GM12892 (cell line): ENCODE measurements around the gene POC5.

ENCODE experiments used
- POLR2A ChIP-seq: IDR thresholded peaks from 2 replicates; pipeline ENCODE4 v1.6.1; 2011; ENCODE audit warnings: low read depth, low read length, control low read depth
- POLR2AphosphoS5 ChIP-seq: IDR thresholded peaks from 2 replicates; pipeline ENCODE4 v1.6.1; 2011; ENCODE audit warnings: low read depth, low read length, control low read depth

DNA sequence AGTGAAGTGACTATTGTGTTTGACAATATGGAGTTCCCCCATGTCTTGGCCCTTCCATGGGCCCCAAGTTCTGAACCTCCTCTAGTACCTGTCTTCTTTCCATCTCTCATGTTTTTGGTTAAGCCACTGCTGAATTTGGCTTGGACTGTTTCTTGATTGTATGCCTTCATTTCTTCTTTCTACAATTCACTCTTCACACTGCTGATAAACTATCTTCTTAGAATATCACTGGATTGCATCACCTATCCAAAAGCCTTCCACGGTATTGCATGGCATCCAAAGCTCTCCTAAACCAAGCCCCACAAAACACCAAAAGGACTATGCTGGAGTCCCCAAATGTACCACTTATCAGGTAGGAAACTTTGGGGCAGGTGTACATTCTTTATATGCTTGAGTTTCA lies 4.3 kb upstream of the POC5 start:
- TF ChIP-seq POLR2AphosphoS5 (no peak), POLR2A (no peak)
